GM18508 (cell line): ENCODE data around the gene CBY2.
"Not testable (repeated sequence)": the region's sequence is repeated elsewhere in the genome, so short reads cannot be mapped to it uniquely, and the experiment has no call there.

Experiments used
- ATAC-seq: cut with Tn5 transposase; IDR thresholded peaks from one replicate; pipeline ENCODE4 v1.9.1; 2021; ENCODE audit warnings: moderate number of reproducible peaks; ENCODE audit not compliant: insufficient read depth, unreplicated experiment

CBY2 gene, protein sequence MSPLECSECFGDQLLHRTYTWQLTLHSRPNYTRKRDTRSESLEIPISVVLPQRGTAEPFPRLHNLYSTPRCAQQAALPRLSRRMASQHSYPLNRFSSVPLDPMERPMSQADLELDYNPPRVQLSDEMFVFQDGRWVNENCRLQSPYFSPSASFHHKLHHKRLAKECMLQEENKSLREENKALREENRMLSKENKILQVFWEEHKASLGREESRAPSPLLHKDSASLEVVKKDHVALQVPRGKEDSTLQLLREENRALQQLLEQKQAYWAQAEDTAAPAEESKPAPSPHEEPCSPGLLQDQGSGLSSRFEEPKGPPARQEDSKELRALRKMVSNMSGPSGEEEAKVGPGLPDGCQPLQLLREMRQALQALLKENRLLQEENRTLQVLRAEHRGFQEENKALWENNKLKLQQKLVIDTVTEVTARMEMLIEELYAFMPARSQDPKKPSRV

DNA sequence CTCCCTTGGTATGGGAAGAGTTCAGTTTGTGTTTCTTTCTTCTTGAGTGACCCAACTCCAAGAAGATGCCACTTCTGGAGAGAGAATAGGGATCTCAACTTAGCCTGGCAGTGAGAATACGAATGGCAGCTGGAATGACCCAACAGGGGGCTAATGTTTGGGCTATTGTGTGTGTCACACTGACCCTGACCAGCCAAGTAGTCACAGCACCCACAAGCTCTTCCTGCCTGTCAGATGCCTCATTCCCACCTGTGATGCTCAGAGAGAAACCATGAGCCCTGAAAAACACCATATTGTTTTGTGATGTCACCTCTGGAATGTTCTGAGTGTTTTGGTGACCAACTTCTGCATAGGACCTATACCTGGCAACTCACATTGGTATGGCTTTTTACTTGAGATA is at the start of gene CBY2:
CBY2 (plus strand) TSS at position 233 of the 400 bp plus-strand sequence; CDS start at position 304, 71 bp downstream.
- no peak for ATAC-seq

DNA sequence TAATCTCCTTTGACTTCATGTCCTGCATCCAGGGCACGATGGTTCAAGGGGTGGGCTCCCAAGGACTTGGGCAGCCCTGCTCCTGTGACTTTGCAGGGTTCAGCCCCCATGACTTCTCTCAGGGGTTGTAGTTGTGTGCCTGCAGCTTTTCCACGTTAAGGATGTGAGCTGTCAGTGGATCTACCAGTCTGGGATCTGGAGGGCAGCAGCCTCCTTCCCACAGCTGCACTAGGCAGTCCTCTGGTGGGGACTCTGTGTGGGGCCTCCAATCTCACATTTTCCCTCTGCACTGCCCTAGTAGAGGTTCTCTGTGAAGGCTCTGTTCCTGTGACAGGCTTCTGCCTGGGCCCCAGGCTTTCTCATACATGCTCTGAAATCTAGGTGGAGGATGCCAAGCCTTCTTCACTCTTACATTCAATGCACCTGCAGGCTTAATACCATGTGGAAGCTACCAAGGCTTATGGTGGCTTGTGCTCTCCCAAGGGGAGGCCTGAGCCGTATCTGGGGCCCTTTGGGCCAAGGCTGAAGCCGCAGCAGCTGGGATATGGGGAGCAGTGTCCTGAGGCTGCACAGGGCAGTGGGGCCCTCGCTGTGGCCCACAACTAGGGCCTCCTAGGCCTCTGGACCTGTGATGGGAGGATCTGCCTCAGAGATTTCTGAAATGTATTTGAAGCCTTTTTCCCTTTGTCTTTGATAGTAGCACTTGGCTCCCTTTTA is 47.3 kb upstream of the CBY2 start:
- ATAC-seq, result no peak

DNA sequence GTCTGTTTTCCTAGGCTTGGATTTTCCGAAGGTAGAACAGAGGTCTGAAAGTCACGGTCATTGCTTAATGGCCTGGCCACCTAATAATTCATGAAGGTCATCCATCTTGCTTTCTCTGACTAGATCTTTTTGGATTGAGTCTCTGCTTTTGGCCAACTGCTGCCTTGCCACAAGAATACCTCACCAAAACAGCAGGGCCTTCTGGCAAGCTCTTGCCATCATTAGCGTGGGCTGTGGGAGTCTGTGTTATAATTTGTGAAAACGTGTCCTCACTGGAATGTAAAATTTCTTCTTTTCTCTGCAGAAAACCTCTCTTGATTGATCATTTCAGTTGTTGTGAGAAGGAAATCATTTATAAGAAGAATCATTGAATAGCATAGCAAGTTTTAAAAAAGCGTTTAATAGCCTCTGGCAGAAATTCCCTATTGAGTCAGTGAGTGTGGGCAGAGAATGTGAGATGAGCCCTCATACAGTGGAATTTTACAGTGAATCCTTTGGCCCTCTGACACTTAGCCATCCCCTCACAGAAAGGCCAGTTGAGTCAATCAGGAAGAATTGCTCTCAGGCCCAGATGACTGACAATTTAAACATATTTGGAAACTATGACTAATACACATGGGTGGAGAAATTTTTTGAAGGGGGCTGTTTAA is 43.4 kb upstream of the CBY2 start:
- ATAC-seq, result no peak

GRCh38 chr13:45659536-45659935 is 42.6 kb upstream of the CBY2 start:
- no peak for ATAC-seq

GRCh38 chr13:45660458-45660857 is 41.7 kb upstream of the CBY2 start:
- not testable (repeated sequence) for ATAC-seq

- no peak for ATAC-seq
Measured at GRCh38 chr13:45662162-45662561, 40.0 kb upstream of the CBY2 start.

DNA sequence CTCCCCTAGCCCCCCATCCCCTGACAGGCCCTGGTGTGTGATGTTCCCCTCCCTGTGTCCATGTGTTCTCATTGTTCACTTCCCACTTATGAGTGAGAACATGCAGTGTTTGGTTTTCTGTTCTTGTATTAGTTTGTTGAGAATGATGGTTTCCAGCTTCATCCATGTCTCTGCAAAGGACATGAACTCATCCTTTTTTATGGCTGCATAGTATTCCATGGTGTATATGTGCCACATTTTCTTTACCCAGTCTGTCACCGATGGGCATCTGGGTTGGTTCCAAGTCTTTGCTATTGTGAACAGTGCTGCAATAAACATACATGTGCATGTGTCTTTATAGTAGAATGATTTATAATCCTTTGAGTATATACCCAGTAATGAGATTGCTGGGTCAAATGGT is 39.2 kb upstream of the CBY2 start:
- ATAC-seq, result not testable (repeated sequence)

GRCh38 chr13:45669626-45670025 is 32.5 kb upstream of the CBY2 start:
- ATAC-seq, result not testable (repeated sequence)

GRCh38 chr13:45670189-45670885 is 31.8 kb upstream of the CBY2 start:
- ATAC-seq, result no peak

- no peak for ATAC-seq
Measured at GRCh38 chr13:45674908-45675307, 27.2 kb upstream of the CBY2 start.

DNA sequence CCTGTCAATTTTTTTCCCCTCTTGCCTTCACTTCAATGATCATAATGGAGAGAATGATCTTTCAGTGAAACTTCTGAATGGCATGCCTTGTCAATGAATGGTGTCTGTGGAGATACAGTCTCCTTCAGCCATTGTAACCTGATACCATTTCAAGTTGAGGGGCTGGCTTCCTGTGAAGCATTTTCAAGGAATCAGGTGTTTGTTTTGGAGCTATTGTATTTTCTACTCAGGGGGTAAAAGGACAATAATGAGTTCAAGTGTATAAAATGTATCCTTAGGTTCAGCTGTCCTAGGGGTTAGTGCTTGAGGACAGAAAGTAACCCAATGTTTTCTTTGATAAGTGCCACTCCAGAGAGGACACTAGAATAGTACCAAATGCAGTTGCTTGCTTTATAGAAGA is 23.8 kb upstream of the CBY2 start:
- no peak for ATAC-seq

DNA sequence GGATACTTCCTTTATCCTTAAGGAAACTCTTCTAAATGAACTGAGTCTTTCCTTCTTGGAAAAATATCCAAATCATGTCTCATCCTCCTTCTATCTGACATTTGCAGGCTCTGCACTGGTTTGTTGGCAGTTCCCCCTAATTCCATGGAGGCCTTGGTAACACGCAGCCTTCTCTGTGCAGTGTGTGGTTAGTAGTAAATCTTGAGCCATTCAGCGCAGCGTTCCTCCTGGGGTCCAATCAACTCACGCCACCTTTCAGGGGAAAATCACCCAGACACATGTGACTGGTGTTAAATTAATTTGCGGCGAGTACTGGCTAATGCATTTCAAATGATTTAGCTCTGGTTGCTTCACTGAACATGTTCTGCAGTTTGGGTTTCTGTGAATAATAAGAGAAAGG is 21.0 kb upstream of the CBY2 start:
- no peak for ATAC-seq

DNA sequence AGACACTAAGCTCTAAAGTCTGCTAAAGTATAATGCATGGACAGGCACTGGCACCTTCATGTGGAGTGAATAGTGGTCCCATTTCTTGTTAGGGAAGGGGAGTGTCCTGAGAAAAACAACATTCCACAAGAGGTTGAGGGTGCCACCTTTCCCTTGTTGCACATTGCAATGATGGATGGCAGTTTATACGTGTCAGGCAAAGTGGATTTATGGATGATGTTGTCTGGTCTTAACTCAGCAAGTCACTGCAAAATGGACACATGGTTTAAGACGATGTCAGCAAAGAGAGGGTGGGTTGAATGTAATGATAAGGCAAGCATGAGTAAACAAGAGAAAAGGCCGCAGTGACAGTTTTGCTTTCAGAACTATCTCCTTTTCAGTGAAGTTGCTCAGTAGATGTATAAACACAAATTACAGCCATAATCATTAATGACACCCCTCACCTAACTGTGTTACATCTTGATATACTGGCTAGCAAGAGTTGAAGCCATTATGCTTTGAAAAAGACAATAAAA is 19.6 kb upstream of the CBY2 start:
- ATAC-seq, result no peak

DNA sequence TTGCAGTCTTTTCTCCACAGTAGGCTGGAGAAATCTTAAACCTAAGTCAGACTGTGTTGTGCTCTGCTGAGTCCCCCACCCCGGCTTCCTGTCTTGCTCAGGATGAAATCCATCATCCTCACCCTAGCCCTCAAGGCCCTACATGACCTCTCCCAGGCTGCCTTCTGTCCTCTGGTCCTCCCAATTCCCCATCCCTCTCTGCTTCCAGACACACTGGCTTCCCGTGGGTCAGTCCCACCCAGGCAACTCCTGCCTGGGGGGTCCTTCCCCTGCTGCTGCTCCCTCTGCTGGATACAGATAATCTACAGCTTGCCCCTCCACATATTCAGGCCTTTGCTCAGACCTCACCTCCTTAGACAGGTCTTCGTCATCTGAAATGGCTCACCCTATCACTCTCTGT is 18.4 kb upstream of the CBY2 start:
- ATAC-seq, result no peak

GRCh38 chr13:45688577-45688976 is 13.5 kb upstream of the CBY2 start:
- ATAC-seq, result no peak

GRCh38 chr13:45690636-45691035 is 11.5 kb upstream of the CBY2 start:
- ATAC-seq, result no peak

DNA sequence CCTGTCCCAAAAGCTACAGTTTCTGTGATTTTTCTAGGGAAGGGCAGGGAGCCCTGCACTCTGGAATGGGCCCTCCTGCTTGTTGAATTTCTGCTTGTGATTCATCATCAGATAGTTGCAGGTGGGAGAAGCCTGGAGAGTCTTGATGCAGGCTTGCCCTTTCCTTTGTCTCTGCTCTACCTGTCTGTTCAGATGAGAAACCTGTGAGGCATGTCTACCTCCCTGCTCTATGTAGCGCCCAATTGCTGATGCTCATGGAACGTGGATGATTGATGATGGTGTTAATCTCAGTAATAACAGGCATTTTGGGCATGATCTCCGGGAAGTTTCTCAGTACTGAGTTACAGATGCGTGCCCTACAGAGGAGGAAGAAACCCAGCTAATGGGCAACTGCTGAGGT is 10.9 kb upstream of the CBY2 start:
- ATAC-seq, result no peak

DNA sequence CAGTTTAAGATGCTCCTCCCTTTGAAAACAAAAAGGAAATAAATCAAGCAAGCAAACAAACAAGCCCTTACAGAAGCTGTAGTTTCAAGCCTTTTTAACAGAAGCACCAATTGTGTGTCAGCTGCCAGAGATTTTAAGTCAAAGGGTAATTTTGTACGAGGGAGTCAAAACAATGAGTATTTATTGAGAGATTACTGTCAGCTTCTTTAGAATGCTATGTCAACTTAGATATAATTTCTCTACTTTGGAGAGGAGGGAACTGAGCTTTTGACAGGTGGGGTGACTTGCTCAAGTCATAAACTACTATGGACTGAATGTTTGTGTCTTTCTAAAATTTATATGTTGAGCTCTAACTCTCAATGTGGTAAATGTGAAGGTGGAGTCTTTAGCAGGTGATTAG is 10.5 kb upstream of the CBY2 start:
- ATAC-seq, result no peak

DNA sequence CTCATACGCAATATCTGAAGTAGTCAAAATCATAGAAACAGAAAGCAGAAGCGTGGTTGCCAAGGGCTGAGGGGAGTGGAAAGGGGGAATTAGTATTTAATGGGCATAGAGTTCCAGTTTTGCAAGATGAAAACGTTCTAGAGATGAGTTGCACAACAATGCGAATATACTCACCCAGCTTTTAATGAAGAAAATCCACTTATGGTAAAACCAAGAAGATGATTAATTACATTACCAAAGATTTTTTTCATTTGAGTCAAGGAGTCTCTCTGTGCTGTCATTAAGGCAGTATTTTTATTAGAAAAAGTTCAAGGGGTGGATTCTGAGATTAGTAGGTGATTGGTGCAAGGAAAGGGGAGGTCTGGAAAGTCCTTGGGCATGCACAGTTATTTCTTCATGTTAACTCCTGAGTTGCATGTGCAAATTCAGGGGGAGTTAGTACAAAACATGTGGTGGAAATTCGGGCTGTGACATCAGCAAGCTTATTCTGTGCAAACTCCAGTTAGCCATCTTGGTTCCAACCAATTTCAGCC is 6.9 kb upstream of the CBY2 start:
- peak; percentile 44 for ATAC-seq

- ATAC-seq, result peak; percentile 42
Measured at GRCh38 chr13:45696610-45697226, 5.4 kb upstream of the CBY2 start.
